ENCODE data around the gene RAB31. TPM values are rescaled to one million over a fixed set of nuclear protein-coding genes. Genes with fewer than 3 reads are reported as not detected.

The RAB31 gene
- total and polyA plus RNA-seq, 2 of the 13 experiments (the other 11 are each of a cell fraction or from before 2014, with no cell fraction given) = 1.1 to 1.7 TPM

DNA sequence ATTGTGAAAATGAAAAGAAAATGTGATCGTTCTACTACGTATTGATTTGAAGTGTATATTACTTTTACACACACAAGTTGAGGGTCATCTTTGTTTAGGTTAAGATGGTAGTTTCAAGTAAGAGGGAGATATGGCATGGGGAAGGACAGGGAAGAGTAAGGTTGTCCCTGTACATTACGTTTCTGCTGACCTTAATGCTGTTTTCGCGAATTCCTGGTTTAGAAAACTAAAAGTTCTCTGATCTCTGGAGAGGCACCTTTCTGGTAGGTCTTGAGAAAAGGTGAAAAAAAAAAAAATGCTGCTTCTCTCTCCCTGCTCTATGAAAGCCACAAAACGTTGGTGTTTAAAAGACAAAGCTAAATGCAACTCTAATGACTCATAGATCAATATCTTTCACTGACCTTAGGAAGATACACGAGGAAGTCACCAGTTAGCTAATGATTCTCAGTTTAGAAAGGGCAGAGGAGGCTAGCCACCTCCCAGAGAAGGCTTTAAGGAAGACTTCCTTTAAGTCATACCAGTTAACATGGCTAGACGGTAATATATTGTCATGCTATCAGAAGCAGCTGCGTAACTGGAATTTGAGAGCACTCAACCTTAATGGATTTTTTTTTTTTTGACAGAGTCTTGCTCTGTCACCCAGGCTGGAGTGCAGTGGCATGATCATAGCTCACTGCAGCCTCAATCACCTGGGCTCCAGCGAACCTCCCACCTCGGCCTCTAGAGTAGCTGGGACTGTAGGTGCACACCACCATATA is 190.9 kb downstream of the RAB31 start (continued):
- TF ChIP-seq CEBPG (CRISPR knock-in tag; IDR thresholded peaks at IDR 0.05) = peak; percentile 9; the same call in 1 of the 2 replicates
- TF ChIP-seq MBD4 (IDR thresholded peaks at IDR 0.05; ENCODE audit: borderline replicate concordance, low read length) = no peak
- TF ChIP-seq AHR (CRISPR knock-in tag; IDR thresholded peaks at IDR 0.05) = no peak
- TF ChIP-seq, protein P1, sequence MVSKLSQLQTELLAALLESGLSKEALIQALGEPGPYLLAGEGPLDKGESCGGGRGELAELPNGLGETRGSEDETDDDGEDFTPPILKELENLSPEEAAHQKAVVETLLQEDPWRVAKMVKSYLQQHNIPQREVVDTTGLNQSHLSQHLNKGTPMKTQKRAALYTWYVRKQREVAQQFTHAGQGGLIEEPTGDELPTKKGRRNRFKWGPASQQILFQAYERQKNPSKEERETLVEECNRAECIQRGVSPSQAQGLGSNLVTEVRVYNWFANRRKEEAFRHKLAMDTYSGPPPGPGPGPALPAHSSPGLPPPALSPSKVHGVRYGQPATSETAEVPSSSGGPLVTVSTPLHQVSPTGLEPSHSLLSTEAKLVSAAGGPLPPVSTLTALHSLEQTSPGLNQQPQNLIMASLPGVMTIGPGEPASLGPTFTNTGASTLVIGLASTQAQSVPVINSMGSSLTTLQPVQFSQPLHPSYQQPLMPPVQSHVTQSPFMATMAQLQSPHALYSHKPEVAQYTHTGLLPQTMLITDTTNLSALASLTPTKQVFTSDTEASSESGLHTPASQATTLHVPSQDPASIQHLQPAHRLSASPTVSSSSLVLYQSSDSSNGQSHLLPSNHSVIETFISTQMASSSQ (IDR thresholded peaks at IDR 0.05; ENCODE audit: low read depth) = 0 out of 2 replicates have a peak, but pooled peaks have one; percentile 48
- TF ChIP-seq, protein P1 (CRISPR knock-in tag; IDR thresholded peaks at IDR 0.05; ENCODE audit: borderline replicate concordance) = no peak
- TF ChIP-seq SAP130 (CRISPR knock-in tag; IDR thresholded peaks at IDR 0.05; ENCODE audit: low read depth) = peak; percentile 66
- no peak for TF ChIP-seq SOX6 (IDR thresholded peaks at IDR 0.05)
- TF ChIP-seq SOX6 (CRISPR knock-in tag; IDR thresholded peaks at IDR 0.05) = peak; percentile 60; the same call in 1 of the 2 replicates
- TF ChIP-seq CREB1 (IDR thresholded peaks at IDR 0.05) = no peak
- peak; percentile 32; the same call in 1 of the 2 replicates for TF ChIP-seq CREB1 (CRISPR knock-in tag; IDR thresholded peaks at IDR 0.05)
- TF ChIP-seq, protein P2, sequence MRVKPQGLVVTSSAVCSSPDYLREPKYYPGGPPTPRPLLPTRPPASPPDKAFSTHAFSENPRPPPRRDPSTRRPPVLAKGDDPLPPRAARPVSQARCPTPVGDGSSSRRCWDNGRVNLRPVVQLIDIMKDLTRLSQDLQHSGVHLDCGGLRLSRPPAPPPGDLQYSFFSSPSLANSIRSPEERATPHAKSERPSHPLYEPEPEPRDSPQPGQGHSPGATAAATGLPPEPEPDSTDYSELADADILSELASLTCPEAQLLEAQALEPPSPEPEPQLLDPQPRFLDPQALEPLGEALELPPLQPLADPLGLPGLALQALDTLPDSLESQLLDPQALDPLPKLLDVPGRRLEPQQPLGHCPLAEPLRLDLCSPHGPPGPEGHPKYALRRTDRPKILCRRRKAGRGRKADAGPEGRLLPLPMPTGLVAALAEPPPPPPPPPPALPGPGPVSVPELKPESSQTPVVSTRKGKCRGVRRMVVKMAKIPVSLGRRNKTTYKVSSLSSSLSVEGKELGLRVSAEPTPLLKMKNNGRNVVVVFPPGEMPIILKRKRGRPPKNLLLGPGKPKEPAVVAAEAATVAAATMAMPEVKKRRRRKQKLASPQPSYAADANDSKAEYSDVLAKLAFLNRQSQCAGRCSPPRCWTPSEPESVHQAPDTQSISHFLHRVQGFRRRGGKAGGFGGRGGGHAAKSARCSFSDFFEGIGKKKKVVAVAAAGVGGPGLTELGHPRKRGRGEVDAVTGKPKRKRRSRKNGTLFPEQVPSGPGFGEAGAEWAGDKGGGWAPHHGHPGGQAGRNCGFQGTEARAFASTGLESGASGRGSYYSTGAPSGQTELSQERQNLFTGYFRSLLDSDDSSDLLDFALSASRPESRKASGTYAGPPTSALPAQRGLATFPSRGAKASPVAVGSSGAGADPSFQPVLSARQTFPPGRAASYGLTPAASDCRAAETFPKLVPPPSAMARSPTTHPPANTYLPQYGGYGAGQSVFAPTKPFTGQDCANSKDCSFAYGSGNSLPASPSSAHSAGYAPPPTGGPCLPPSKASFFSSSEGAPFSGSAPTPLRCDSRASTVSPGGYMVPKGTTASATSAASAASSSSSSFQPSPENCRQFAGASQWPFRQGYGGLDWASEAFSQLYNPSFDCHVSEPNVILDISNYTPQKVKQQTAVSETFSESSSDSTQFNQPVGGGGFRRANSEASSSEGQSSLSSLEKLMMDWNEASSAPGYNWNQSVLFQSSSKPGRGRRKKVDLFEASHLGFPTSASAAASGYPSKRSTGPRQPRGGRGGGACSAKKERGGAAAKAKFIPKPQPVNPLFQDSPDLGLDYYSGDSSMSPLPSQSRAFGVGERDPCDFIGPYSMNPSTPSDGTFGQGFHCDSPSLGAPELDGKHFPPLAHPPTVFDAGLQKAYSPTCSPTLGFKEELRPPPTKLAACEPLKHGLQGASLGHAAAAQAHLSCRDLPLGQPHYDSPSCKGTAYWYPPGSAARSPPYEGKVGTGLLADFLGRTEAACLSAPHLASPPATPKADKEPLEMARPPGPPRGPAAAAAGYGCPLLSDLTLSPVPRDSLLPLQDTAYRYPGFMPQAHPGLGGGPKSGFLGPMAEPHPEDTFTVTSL (CRISPR knock-in tag; IDR thresholded peaks at IDR 0.05; ENCODE audit: borderline replicate concordance) = peak; percentile 61; the same call in 1 of the 2 replicates
- TF ChIP-seq, protein P3, sequence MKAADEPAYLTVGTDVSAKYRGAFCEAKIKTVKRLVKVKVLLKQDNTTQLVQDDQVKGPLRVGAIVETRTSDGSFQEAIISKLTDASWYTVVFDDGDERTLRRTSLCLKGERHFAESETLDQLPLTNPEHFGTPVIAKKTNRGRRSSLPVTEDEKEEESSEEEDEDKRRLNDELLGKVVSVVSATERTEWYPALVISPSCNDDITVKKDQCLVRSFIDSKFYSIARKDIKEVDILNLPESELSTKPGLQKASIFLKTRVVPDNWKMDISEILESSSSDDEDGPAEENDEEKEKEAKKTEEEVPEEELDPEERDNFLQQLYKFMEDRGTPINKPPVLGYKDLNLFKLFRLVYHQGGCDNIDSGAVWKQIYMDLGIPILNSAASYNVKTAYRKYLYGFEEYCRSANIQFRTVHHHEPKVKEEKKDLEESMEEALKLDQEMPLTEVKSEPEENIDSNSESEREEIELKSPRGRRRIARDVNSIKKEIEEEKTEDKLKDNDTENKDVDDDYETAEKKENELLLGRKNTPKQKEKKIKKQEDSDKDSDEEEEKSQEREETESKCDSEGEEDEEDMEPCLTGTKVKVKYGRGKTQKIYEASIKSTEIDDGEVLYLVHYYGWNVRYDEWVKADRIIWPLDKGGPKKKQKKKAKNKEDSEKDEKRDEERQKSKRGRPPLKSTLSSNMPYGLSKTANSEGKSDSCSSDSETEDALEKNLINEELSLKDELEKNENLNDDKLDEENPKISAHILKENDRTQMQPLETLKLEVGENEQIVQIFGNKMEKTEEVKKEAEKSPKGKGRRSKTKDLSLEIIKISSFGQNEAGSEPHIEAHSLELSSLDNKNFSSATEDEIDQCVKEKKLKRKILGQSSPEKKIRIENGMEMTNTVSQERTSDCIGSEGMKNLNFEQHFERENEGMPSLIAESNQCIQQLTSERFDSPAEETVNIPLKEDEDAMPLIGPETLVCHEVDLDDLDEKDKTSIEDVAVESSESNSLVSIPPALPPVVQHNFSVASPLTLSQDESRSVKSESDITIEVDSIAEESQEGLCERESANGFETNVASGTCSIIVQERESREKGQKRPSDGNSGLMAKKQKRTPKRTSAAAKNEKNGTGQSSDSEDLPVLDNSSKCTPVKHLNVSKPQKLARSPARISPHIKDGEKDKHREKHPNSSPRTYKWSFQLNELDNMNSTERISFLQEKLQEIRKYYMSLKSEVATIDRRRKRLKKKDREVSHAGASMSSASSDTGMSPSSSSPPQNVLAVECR (CRISPR knock-in tag; IDR thresholded peaks at IDR 0.05; ENCODE audit: borderline replicate concordance) = no peak
- 0 out of 2 replicates have a peak, but pooled peaks have one; percentile 26 for TF ChIP-seq KLF6 (CRISPR knock-in tag; IDR thresholded peaks at IDR 0.05)
